Measurements from ENCODE around the gene TMEM220. TPM values are rescaled to one million over a fixed set of nuclear protein-coding genes. Genes with fewer than 3 reads are reported as not detected.

TMEM220 gene
- total RNA-seq, 1 donor from 2014 or later: 0.84 TPM

- intact Hi-C loops (cut with micrococcal nuclease): no loop called here
Measured at GRCh38 chr17:10673312-10673711, 56.5 kb downstream of the TMEM220 start.

- intact Hi-C loops (cut with micrococcal nuclease): no loop called here
Measured at GRCh38 chr17:10668775-10669174, 61.0 kb downstream of the TMEM220 start.

GRCh38 chr17:10666906-10667305, 62.9 kb downstream of the TMEM220 start:
- intact Hi-C loops (cut with micrococcal nuclease): no loop called here

- intact Hi-C loops (cut with micrococcal nuclease): no loop called here
Measured at GRCh38 chr17:10664571-10664970, 65.3 kb downstream of the TMEM220 start.

Other genes with a start within 250 kb of the TMEM220 start
- gene MYH1, start 211.5 kb downstream of the TMEM220 start, total RNA-seq: not detected in 2 replicates
- not detected in 2 replicates for gene MYH2, start 180.4 kb downstream of the TMEM220 start, total RNA-seq
- 5.0 TPM in 2 replicates for gene MYH3, start 72.7 kb downstream of the TMEM220 start, total RNA-seq
- gene SCO1, start 32.5 kb downstream of the TMEM220 start, total RNA-seq: 24.2 and 27.9 TPM in 2 replicates
- 10.9 and 11.4 TPM in 2 replicates for gene ADPRM, start 32.4 kb downstream of the TMEM220 start, total RNA-seq
- not detected in 2 replicates for gene TMEM238L, start 74.1 kb upstream of the TMEM220 start, total RNA-seq
- gene PIRT, start 108.1 kb upstream of the TMEM220 start, total RNA-seq: not detected in 2 replicates

Measured in T-helper 2 cell treated with Interferon-gamma antibody and Interleukin-4, amounts not matched to agents 100 ng/mL and 5 ng/mL, for 36 hours (primary cell).